Keratinocyte (primary cell): ENCODE results near the gene PIWIL4.

ENCODE experiments used
- EZH2 ChIP-seq: IDR thresholded peaks from one replicate; pipeline ENCODE4 v1.6.1; 2012; ENCODE audit warnings: inconsistent platforms, mild to moderate bottlenecking, low read length, moderate library complexity
- TF ChIP-seq, protein P1 (sequence below), 3 experiments: IDR thresholded peaks in 1 of 3; conservative IDR thresholded peaks in 1 of 3; optimal IDR thresholded peaks in 1 of 3; 2 replicates in 2 of 3; 3 replicates in 1 of 3; pipeline versions ENCODE3 to v1.5.1; 2011; ENCODE audit warnings: low read length in 3 of 3, mild to moderate bottlenecking in 3 of 3, moderate library complexity in 2 of 3, control low read depth in 1 of 3, inconsistent platforms in 1 of 3; ENCODE audit not compliant: insufficient read depth in 2 of 3; ENCODE audit errors: extremely low read depth in 1 of 3

DNA sequence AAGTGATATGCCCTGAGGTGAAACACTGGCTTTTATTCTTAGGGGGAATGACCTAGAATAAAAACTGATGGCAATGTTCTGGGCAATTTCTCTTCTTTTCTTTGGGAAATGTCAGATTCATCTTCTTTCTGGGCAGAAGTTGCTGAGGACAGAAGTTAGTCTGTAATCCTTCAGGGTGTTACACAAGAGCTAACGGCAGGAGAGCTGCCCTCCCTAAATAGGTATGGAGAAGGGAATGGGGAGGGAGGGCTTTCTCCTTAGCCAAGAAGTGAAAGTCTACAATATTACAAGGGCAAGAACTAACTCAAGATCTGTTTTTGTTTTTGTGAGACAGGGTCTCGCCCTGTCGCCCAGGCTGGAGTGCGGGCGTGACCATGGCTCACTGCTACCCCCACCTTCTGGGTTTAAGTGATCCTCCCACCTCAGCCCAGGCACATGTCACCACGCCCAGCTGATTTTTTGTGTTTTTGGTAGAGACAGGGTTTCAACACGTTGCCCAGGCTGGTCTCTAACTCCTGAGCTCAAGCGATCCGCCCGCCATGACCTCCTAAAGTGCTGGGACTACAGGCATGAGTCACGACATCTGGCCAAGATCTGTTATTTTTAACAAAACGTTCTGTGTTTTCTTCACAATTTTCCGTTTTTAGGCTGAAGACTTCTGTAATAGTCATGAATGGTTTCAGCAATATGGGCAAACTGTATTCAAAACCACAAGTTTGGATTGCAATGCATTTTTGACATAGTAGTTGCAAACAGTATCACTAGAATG lies 7.2 kb downstream of the PIWIL4 start:
- TF ChIP-seq, protein P1, sequence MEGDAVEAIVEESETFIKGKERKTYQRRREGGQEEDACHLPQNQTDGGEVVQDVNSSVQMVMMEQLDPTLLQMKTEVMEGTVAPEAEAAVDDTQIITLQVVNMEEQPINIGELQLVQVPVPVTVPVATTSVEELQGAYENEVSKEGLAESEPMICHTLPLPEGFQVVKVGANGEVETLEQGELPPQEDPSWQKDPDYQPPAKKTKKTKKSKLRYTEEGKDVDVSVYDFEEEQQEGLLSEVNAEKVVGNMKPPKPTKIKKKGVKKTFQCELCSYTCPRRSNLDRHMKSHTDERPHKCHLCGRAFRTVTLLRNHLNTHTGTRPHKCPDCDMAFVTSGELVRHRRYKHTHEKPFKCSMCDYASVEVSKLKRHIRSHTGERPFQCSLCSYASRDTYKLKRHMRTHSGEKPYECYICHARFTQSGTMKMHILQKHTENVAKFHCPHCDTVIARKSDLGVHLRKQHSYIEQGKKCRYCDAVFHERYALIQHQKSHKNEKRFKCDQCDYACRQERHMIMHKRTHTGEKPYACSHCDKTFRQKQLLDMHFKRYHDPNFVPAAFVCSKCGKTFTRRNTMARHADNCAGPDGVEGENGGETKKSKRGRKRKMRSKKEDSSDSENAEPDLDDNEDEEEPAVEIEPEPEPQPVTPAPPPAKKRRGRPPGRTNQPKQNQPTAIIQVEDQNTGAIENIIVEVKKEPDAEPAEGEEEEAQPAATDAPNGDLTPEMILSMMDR (optimal IDR thresholded peaks at IDR 0.05 in 1 of 3, IDR thresholded peaks at IDR 0.05 in 1 of 3, conservative IDR thresholded peaks at IDR 0.05 in 1 of 3; ENCODE audit: extremely low read depth in 1 of 3, insufficient read depth in 2 of 3, low read length in 3 of 3): no peak
- TF ChIP-seq EZH2: no peak
